ELF-1 (cell line): Measurements from ENCODE around the gene TMEM250.

Experiments used
- DNase-seq: peaks from one replicate; pipeline ENCODE4 v3.0.0-alpha.2; 2016; ENCODE audit warnings: low read depth, low spot score

Gene TMEM250

GRCh38 chr9:136132512-136133050 is 13.9 kb upstream of the TMEM250 start:
- no peak for DNase-seq

DNA sequence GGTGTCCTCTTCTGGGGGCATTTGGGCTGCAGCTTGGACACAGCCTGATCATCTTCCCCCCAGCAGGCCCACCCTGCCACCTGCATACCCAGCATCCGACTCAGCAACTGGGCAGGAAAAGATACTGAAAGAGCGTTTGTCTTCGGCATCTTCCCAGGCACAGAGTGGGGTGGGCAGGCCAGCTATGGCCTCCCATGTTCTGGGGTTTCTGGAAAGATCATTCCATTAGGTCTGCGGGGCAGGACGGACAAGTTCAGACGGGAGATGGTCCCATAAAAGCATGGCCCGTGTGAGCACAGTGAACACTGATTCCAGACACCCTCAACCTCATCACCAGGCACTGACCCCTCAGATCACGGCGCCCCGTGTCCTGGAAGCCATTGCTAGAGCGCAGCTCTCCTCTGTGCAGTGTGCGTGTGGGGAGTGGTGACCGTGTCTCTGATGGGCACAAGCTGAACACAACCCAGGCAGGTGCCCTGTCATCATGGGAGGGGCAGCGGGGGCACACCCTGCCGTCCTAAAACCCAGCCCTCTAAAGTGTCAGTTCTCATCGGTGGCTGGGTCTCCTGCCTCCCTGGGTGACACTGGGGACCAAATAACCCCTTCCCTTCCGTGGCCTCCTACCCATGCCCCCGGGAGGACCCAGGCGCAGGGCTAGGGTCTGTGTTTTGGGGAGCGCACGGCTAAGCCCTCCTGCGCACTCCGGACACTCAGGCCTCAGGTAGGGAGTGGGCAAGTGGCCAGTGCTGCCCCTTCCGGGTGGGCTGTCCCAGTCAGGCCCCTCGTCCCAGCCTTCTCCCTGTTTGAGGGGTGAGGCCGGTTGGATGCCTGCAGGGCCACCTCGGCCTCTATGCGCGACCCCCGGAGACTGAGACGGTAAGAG is 13.2 kb upstream of the TMEM250 start:
- no peak for DNase-seq

GRCh38 chr9:136129176-136129575 is 10.5 kb upstream of the TMEM250 start:
- no peak for DNase-seq

DNA sequence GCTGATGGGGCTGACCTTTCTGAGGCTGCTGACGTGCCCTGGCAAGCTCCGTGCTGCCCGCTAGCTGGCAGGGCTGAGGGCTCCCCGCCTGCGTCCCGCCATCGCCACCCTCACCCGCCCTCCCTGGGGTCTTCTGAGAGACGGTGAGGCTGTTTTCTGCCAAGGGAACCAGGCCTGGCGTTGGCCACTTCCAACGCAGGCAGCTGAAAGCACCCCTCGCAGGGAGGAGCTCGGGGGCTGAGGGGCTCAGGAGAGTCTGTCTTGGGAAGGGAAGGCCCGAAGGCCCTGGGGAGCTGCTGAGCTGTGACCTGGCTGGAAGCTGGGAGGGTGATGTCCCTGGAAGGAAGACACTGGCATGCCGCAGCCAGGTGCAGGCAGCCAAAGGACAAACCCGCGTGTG is 9.8 kb upstream of the TMEM250 start:
- DNase-seq: no peak

DNA sequence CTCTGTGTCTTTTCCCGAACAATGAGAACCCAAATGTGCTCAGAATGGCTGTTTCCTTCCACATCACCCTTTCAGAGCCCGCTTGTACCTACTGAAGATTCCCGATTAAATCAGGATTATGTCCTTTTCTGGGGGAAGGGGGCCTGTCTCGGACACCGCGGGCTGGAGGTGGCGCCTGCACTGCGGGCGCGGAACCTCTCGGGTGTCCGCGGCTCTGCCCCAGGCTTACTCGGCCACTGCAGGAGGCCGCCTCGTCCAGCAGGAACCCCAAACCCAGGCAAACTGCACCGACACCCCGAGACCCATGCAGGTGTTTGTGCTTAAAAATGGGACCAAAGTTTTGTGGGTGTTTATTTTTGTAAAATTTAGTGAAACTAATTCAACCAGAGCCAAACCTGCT is 8.6 kb upstream of the TMEM250 start:
- DNase-seq: no peak

GRCh38 chr9:136124976-136125692 is 6.5 kb upstream of the TMEM250 start:
- no peak for DNase-seq

- peak; percentile 76 for DNase-seq
These were observed 4.0 kb upstream of the TMEM250 start for GRCh38 chr9:136122425-136123383.

GRCh38 chr9:136121801-136122200 is 3.1 kb upstream of the TMEM250 start:
- DNase-seq: no peak

DNA sequence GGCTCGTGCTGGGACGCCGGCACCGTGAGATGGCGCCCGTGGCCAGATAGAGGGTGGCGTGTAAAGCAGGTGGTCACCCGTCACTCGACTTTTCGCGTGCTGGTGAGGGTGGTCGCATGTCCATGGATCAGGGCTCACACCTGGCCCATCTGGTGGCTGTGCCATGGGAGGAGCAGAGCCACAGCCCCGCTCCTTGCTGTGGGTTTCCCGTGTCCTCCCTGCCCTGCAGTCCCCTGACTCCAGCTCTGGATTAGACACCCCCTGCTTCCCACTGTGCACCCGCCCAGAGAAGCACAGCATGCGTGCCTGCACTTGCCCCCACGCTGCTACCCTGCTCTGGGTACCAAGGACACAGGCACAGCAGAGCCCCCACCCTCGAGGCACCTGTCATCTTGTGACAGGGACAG is 1.8 kb upstream of the TMEM250 start:
- no peak for DNase-seq

GRCh38 chr9:136119883-136120393 is 1.3 kb upstream of the TMEM250 start:
- no peak for DNase-seq

- DNase-seq: peak; percentile 89
These were observed 597 bp upstream of the TMEM250 start for GRCh38 chr9:136119061-136119882.

GRCh38 chr9:136117916-136118319 is 757 bp downstream of the TMEM250 start:
- no peak for DNase-seq

DNA sequence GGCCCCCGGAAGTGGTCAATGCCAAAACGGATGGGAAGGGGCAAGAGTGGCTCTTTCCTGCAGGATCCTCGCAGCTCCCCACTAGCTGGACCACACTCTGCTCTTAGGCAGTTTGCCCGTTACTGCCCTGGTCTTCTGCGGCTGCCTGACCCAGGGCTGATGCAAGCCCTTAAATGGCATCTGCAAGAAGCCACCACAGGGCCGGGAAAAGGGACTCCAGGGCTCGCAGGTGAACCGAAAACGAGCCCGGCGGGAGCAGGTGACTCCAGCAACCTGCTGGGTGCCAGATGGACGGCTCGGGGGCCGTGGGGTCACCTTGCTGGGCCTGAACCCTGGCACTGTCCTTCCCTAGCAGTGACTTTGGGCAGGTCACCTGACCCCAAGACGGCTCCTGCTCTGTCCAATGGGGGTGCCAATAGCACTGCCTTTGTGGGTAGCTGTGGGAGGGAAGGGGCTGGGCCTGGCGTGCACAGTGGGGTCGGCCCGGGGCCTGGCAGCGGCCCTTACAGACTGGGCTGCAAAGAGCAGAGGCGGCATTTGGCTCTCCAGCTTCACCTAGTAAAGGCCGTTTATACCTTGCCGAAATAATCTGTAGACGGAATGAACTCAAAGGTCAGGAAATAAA is 1.3 kb downstream of the TMEM250 start:
- DNase-seq: no peak

GRCh38 chr9:136116360-136117098 is 2.1 kb downstream of the TMEM250 start:
- no peak for DNase-seq

DNA sequence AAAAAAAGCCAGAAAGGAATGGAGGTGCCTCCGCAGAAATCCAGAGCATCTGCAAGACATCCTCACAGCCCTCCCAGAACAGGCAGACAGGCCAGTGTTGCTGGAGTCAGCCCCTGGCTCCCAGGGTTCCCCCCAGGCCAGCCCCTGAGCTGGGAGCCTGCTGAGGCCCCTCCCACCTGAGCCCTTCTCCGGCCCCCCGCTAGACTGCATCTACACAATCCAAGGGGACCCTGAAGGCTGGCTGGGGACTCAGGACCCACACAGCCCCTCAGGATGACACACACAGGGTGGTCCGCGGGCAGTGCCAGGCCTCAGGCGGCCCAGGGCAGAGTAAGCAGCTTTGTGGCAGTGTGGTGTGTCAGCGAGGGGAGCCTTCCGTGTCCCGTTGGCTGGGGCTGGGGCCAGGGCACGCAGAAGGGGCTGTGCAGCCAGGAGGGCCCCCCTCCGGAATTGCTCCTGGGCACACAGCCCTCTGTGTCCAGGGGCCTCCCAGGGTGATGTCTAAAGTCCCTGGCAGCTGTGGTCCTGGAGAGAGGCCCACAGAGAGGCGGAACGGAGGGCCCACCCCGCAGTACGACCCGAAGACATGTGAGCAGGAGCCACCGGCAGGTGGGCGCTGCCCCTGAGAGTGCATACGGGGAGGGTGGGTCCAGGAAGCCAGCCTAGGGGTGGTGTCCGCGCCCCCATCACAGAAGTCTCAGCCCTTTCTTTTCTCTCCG is 2.9 kb downstream of the TMEM250 start:
- no peak for DNase-seq

DNA sequence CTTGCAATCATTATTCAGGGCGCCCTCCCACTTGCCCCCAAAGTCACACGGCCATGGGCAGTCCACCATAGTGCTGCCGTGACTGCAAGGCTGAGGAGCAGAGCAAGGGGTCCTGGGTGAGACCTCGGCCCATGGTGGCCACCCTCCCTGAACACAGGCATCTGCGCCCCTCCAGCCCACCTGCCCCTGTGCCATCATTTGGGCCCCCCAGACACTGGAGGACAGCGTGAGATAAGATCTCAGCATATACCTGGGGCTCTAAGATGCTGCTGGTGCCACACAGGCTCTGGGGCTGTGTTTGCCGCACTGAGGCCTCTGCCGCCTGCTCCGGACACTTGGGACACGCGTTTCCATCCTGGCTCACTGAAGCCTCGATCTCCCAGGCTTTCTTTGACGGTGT is 3.5 kb downstream of the TMEM250 start:
- no peak for DNase-seq

DNA sequence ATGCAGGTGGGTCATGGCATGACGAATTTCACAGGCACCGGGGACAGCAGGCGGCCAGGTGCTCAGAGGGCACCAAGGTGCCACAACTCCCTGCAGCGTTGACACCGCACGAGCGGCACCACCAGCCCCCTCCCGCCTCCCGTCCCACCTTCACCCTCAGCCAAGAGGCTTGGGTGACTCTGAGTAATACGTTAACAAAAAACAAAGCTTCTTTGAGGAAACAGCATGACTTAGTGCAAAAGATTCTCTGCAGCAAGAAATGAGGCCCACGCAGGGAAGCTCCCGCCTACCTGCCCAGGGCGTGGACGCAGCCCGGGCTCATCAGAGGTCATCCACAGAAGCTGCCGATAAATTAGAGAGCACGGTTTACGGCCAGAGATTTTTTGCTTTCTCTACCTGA is 4.1 kb downstream of the TMEM250 start:
- DNase-seq: no peak

DNA sequence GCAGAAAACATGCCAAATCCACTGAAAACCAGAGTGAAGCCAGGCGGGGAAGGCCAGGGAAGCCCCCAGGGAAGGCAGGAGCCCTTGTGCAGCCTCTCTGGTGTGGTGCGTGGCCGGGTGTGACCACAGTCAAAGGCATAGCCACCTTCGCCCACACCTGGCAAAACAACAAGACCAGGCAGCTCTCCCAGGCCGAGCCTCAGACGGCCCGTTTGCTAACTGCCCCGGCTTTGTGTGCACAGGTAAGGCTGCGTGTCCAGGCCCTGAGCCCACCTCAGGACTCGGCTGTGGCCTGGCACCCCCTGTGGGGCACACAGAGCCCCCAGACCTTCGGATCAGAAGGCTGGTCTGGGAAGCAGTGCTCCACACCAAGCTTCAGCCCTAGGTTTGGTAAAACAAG is 6.1 kb downstream of the TMEM250 start:
- no peak for DNase-seq

DNA sequence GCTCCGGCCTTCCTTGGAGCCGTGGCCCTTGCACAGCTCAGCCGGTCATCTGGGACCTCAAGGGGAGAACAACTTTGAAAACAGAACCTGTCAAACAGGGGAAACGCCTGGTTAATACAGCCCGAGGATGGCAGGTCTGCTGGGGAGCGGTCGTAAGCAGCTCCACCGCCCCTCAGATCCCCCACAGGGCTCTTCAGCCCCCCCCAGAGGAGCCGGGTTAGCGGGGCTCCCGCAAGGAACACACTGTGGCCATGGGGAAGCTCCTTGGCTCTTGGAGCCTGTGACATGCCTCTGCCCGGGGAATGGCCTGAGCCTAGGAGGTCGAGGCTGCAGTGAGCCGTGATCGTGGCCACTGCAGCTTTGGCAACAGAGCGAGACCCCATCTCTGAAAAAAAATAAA is 6.8 kb downstream of the TMEM250 start:
- DNase-seq: no peak
